ENCODE data around the gene MLYCD.

The MLYCD gene

DNA sequence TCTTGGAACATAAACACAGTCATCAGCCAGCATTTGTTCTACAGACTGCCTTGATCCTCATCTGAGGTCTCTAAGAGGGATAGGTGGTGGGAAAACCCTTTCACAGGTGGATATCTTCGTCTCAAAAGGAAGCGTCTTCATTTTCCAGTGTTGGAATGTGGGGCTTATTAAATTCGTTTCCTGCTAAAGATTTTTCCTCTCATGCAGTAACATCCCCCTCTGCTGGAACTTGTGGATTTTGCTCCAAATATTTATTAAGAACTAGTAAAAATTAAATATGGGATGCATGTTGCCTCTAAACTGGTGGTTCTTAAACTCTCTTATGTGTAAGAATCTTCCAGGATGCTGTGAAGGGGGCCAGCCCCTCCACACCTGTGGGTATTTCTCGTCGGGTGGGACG lies 20.1 kb upstream of the MLYCD start:
- H3K4me3 ChIP-seq (ENCODE audit: low read depth in 1 of 2, low read length in 2 of 2), result no peak overlapping the region
- no peak overlapping the region for H3K27ac ChIP-seq (ENCODE audit: low read depth, low read length)
- no peak overlapping the region for H3K9ac ChIP-seq (ENCODE audit: low read length)
- H3K27me3 ChIP-seq (ENCODE audit: control insufficient read depth in 1 of 2, insufficient read depth in 2 of 2, low read length in 2 of 2), result no peaks in the 10 kb centered on the region
- no peaks in the 10 kb centered on the region for H3K36me3 ChIP-seq (ENCODE audit: insufficient read depth, low read length)
- H3K9me3 ChIP-seq (ENCODE audit: low read length), result no peaks in the 10 kb centered on the region
- H3K4me1 ChIP-seq (ENCODE audit: insufficient read depth, low read length), result no peaks in the 10 kb centered on the region

DNA sequence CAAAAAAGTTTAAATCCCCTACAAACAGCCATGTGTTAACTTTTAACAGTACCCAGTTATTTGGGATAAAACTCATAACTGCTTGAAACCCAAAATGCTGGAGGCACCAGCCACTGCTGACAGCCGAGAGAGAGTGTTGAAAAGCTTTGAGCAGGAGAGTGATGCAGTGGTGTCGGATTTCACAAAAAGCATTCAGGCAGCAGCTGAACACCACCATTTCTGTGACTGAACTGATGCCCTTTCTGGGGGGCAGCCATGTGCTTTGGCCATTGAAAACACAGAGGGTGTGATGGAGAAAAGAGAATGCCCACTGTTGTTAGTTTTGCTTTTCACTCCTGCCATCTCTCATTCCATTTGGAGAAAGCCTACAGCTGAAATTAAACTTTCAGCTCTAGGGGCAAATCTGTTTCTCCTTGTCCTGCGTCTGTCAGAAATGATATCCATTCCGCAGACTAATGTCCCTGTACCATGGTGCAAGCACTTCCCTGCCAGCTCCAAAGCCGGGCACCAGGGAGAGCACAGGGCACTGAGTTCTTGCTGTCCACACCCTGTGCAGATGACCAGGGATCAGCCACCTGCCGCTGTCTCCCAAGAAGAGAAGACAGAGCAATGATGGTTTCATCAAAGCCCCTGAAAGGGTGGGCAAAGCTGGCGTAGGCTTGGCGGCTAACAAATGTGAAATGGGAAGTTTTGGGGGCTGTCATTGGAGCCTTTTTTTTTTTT lies 16.6 kb upstream of the MLYCD start:
- Histone ChIP-seq H3K36me3 (ENCODE audit: insufficient read depth, low read length) (no peaks in the 10 kb centered on the region), H3K4me3 (ENCODE audit: low read depth in 1 of 2, low read length in 2 of 2) (no peak overlapping the region), H3K27ac (ENCODE audit: low read depth, low read length) (no peak overlapping the region), H3K4me1 (ENCODE audit: insufficient read depth, low read length) (no peaks in the 10 kb centered on the region), H3K9ac (ENCODE audit: low read length) (no peak overlapping the region), H3K27me3 (ENCODE audit: control insufficient read depth in 1 of 2, insufficient read depth in 2 of 2, low read length in 2 of 2) (no peaks in the 10 kb centered on the region), H3K9me3 (ENCODE audit: low read length) (no peaks in the 10 kb centered on the region)

DNA sequence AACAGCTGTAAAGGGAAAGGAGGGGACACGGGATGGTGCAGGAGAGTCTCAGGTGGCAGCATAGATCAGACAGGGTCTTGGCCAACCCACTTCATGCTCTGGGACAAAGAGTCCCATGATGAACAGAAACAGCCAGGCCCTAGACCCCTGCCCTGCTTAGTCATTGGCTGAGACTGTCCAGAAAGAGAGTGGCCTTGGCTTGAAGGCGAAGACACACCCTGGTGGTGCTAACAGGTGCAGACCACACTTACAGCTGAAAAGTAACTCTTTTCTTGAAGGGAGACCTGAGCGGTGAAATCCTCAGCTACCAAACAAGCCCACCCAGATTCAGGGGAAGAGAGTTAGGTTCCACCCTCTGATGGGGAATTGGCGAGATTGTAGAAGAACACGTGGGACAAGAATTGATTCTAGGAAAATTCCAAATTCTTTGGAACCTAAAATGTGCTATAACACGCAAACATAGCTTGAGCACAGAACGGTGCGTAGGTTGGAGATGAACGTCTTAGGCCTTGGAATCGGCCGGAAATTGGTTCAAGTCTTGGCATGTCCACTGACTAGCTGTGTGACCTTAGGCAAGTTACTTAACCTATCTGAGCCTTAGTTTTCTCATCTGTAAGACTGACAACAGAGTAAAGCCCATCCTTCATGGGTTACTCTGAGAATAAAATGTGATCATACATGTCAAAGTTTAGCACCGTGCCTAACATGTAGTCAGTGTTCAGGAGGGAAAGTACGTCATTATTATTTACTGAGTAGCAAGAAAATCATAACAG lies 12.5 kb upstream of the MLYCD start:
- no peaks in the 10 kb centered on the region for H3K9me3 ChIP-seq (ENCODE audit: low read length)
- H3K9ac ChIP-seq (ENCODE audit: low read length), result no peak overlapping the region
- no peak overlapping the region for H3K27ac ChIP-seq (ENCODE audit: low read depth, low read length)
- H3K27me3 ChIP-seq (ENCODE audit: control insufficient read depth in 1 of 2, insufficient read depth in 2 of 2, low read length in 2 of 2), result no peaks in the 10 kb centered on the region
- H3K4me3 ChIP-seq (ENCODE audit: low read depth in 1 of 2, low read length in 2 of 2), result no peak overlapping the region
- H3K4me1 ChIP-seq (ENCODE audit: insufficient read depth, low read length), result no peaks in the 10 kb centered on the region
- no peaks in the 10 kb centered on the region for H3K36me3 ChIP-seq (ENCODE audit: insufficient read depth, low read length)

DNA sequence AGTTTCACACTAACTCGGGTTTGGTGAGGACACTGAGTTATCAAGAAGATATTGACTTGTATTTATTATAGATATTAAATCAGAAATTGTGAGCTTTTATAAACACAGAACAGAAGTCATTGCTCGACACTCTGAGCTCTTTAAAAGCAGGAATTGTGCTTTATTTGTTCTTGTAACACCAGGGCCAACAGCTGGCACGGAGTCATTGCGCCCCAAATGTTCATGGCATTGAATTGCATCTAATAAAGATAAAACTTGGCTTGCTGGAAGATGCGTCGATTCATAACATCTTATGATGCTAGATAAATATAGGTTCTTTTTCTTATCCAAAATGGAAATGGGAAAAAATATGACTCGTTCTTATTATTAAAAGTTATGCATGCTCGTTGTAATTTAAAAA lies 11.8 kb upstream of the MLYCD start:
- no peaks in the 10 kb centered on the region for H3K27me3 ChIP-seq (ENCODE audit: control insufficient read depth in 1 of 2, insufficient read depth in 2 of 2, low read length in 2 of 2)
- no peaks in the 10 kb centered on the region for H3K36me3 ChIP-seq (ENCODE audit: insufficient read depth, low read length)
- no peak overlapping the region for H3K4me3 ChIP-seq (ENCODE audit: low read depth in 1 of 2, low read length in 2 of 2)
- H3K27ac ChIP-seq (ENCODE audit: low read depth, low read length), result no peak overlapping the region
- no peaks in the 10 kb centered on the region for H3K9me3 ChIP-seq (ENCODE audit: low read length)
- no peaks in the 10 kb centered on the region for H3K4me1 ChIP-seq (ENCODE audit: insufficient read depth, low read length)
- no peak overlapping the region for H3K9ac ChIP-seq (ENCODE audit: low read length)

DNA sequence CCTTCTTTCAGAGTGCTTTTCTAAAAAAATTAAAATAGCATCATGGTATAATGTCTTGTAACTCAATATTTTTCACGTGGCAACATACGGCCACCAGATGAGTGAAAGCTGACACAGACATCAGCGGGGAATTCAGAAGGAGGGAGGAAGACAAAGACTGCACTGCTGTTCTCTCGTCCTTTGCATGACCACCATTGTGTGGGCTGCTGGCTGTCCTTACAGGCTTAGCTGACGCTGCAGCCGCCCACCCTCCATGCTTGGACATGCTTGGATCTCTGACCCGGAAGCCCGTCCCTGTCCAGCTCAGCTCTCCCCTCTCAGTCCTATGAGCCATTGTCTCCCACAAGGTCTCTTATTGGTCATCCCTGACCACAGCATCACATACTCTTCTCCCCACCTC lies 11.4 kb upstream of the MLYCD start:
- Histone ChIP-seq H3K36me3 (ENCODE audit: insufficient read depth, low read length) (no peaks in the 10 kb centered on the region), H3K27ac (ENCODE audit: low read depth, low read length) (no peak overlapping the region), H3K27me3 (ENCODE audit: control insufficient read depth in 1 of 2, insufficient read depth in 2 of 2, low read length in 2 of 2) (no peaks in the 10 kb centered on the region), H3K4me3 (ENCODE audit: low read depth in 1 of 2, low read length in 2 of 2) (no peak overlapping the region), H3K9ac (ENCODE audit: low read length) (no peak overlapping the region), H3K9me3 (ENCODE audit: low read length) (no peaks in the 10 kb centered on the region), H3K4me1 (ENCODE audit: insufficient read depth, low read length) (no peaks in the 10 kb centered on the region)

DNA sequence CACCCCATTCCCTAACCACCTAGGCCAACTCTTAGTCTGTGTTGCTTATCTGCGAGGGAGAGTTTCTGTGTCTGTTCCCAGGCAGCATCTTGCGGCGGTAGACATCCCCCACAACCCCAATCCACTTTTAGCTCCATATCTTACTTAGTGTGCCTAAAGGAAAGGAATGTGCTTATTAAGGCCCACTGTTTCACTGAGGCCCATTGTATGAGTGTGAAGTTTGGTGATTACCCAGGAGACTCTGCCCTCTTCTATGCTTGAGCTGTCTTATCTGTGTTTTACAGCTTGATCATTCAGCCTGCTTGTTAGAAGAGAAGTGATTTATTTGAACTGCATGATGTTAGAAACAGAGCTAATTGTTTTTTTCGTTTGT lies 10.3 kb upstream of the MLYCD start:
- Histone ChIP-seq H3K27ac (ENCODE audit: low read depth, low read length) (no peak overlapping the region), H3K9me3 (ENCODE audit: low read length) (no peaks in the 10 kb centered on the region), H3K27me3 (ENCODE audit: control insufficient read depth in 1 of 2, insufficient read depth in 2 of 2, low read length in 2 of 2) (no peaks in the 10 kb centered on the region), H3K4me1 (ENCODE audit: insufficient read depth, low read length) (no peaks in the 10 kb centered on the region), H3K4me3 (ENCODE audit: low read depth in 1 of 2, low read length in 2 of 2) (no peak overlapping the region), H3K36me3 (ENCODE audit: insufficient read depth, low read length) (no peaks in the 10 kb centered on the region), H3K9ac (ENCODE audit: low read length) (no peak overlapping the region)

DNA sequence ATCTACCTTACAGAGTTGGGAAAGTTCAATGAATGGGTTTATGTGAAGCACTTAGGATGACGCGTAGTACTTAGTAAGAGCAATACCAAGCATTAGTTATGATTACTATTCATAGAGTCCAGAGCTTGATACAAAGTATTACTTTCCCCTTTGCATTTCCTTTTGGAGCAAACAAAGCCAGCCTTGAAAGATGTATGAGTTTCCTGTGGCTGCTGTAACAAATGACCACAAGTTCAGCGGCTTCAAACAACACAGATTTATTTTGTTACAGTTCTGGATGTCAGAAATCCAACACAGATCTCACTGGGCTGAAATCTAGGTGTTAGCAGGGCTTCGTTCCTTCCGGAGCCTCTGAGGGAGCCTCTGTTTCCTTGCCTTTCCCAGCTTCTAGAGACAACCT lies 8.6 kb upstream of the MLYCD start:
- Histone ChIP-seq H3K4me3 (ENCODE audit: low read depth in 1 of 2, low read length in 2 of 2) (no peak overlapping the region), H3K4me1 (ENCODE audit: insufficient read depth, low read length) (no peaks in the 10 kb centered on the region), H3K9me3 (ENCODE audit: low read length) (no peaks in the 10 kb centered on the region), H3K27ac (ENCODE audit: low read depth, low read length) (no peak overlapping the region), H3K36me3 (ENCODE audit: insufficient read depth, low read length) (no peaks in the 10 kb centered on the region), H3K9ac (ENCODE audit: low read length) (no peak overlapping the region), H3K27me3 (ENCODE audit: control insufficient read depth in 1 of 2, insufficient read depth in 2 of 2, low read length in 2 of 2) (no peaks in the 10 kb centered on the region)

DNA sequence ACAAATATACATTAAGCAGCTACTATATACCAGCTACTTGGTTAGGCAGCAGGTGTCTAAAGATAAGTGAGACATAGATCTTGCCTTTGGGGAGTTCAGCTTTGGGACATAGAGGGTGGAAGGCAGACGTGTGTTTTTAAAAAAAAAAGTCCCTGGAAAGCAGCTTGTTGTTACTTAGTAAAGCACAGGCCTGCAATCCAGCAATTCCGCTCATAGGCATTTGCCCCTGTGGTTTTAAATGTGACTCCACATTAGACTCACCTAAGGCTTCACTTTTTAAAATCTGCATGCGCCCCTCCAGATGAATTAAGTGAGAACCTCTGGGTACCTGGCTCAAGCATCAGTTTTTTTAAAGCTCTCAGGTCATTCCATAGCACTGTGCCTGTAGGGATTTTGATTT lies 7.2 kb upstream of the MLYCD start:
- H3K27me3 ChIP-seq (ENCODE audit: control insufficient read depth in 1 of 2, insufficient read depth in 2 of 2, low read length in 2 of 2), result no peaks in the 10 kb centered on the region

DNA sequence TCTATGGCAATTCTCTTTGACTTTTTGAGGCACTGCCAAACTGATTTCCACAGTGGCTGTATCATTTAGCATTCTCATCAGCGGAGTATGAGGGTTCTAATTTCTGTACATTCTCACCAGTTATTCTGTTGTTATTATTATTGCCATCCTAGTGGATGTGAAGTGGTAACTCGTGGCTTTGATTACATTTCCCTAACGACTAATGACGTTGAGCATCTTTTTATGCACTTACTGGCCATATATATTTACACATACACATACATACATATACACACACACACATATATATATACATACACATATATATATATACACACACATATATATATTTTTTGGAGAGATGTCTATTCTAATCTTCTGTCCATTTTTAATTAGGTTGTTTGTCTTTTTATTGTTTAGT lies 3.7 kb upstream of the MLYCD start:
- Histone ChIP-seq H3K36me3 (ENCODE audit: insufficient read depth, low read length) (no peaks in the 10 kb centered on the region), H3K9me3 (ENCODE audit: low read length) (no peaks in the 10 kb centered on the region), H3K27me3 (ENCODE audit: control insufficient read depth in 1 of 2, insufficient read depth in 2 of 2, low read length in 2 of 2) (no peaks in the 10 kb centered on the region), H3K27ac (ENCODE audit: low read depth, low read length) (no peak overlapping the region), H3K9ac (ENCODE audit: low read length) (no peak overlapping the region), H3K4me1 (ENCODE audit: insufficient read depth, low read length) (peaks cover 14% of the 10 kb centered on the region), H3K4me3 (ENCODE audit: low read depth in 1 of 2, low read length in 2 of 2) (no peak overlapping the region)

More for the DNA sequence above, 7.2 kb upstream of the MLYCD start:
- H3K9me3 ChIP-seq (ENCODE audit: low read length), result no peaks in the 10 kb centered on the region
- H3K4me1 ChIP-seq (ENCODE audit: insufficient read depth, low read length), result no peaks in the 10 kb centered on the region
- no peaks in the 10 kb centered on the region for H3K36me3 ChIP-seq (ENCODE audit: insufficient read depth, low read length)
- H3K9ac ChIP-seq (ENCODE audit: low read length), result no peak overlapping the region
- H3K27ac ChIP-seq (ENCODE audit: low read depth, low read length), result no peak overlapping the region
- H3K4me3 ChIP-seq (ENCODE audit: low read depth in 1 of 2, low read length in 2 of 2), result no peak overlapping the region

DNA sequence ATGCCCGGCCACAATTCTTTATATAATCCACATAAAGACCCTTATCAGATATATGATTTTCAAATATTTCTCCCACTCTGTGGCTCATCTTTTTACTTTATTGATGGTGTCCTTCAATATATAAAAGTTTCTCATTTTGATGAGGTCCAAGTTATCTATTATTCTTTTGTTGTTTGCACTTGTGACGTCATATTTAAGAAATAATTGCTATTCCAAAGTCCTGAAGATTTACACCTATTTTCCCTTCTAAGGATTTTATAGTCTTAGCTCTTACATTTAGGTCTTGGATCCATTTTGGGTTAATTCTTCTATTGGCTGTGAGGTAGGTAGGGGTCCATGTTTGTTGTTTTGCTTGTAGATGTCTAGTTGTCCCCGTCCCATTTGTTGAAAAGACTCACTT lies 3.0 kb upstream of the MLYCD start:
- Histone ChIP-seq H3K9me3 (ENCODE audit: low read length) (no peaks in the 10 kb centered on the region), H3K4me3 (ENCODE audit: low read depth in 1 of 2, low read length in 2 of 2) (no peak overlapping the region), H3K4me1 (ENCODE audit: insufficient read depth, low read length) (peaks cover 20% of the 10 kb centered on the region), H3K36me3 (ENCODE audit: insufficient read depth, low read length) (no peaks in the 10 kb centered on the region), H3K27me3 (ENCODE audit: control insufficient read depth in 1 of 2, insufficient read depth in 2 of 2, low read length in 2 of 2) (no peaks in the 10 kb centered on the region), H3K9ac (ENCODE audit: low read length) (no peak overlapping the region), H3K27ac (ENCODE audit: low read depth, low read length) (no peak overlapping the region)

DNA sequence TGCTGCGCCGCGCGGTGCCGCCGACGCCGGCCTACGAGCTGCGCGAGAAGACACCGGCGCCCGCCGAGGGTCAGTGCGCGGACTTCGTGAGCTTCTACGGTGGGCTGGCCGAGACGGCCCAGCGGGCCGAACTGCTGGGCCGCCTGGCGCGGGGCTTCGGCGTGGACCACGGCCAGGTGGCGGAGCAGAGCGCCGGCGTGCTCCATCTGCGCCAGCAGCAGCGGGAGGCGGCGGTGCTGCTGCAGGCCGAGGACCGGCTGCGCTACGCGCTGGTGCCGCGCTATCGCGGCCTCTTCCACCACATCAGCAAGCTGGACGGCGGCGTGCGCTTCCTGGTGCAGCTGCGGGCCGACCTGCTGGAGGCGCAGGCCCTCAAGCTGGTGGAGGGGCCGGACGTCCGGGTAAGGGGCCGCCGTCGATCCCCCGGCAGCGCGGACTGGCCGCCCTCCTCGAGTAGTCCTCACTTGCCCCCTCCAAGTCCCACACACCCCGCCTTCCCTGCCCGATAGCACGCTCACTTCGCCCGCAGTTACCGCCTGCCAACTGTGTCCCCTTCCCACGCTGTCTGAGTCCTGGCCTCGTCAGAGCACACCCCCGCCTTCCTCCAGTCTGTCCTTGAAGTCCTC lies 470 bp downstream of the MLYCD start:
- peaks cover 38% of the 10 kb centered on the region for H3K4me1 ChIP-seq (ENCODE audit: insufficient read depth, low read length)

More for the DNA sequence above, 470 bp downstream of the MLYCD start:
- Histone ChIP-seq H3K27me3 (ENCODE audit: control insufficient read depth in 1 of 2, insufficient read depth in 2 of 2, low read length in 2 of 2) (no peaks in the 10 kb centered on the region), H3K36me3 (ENCODE audit: insufficient read depth, low read length) (no peaks in the 10 kb centered on the region), H3K27ac (ENCODE audit: low read depth, low read length) (peak overlapping the region; percentile 72), H3K4me3 (ENCODE audit: low read depth in 1 of 2, low read length in 2 of 2) (peak overlapping the region; percentile 68 to 83), H3K9me3 (ENCODE audit: low read length) (no peaks in the 10 kb centered on the region), H3K9ac (ENCODE audit: low read length) (peak overlapping the region; percentile 70)
